Panc1 (cell line): ENCODE data around the gene PPARG.
A peak's percentile ranks its signal among the peaks of the same experiment; 100 is the strongest.

Experiments
- POLR2AphosphoS5 ChIP-seq: IDR thresholded peaks from 2 replicates; pipeline ENCODE4 v1.6.1; 2012; ENCODE audit warnings: mild to moderate bottlenecking, low read depth, low read length, moderate library complexity
- TF ChIP-seq, protein P1 (sequence below): fragments of 450-650 bp; IDR thresholded peaks from 2 replicates; pipeline ENCODE4 v1.5.1; 2017; ENCODE audit warnings: mild to moderate bottlenecking

DNA sequence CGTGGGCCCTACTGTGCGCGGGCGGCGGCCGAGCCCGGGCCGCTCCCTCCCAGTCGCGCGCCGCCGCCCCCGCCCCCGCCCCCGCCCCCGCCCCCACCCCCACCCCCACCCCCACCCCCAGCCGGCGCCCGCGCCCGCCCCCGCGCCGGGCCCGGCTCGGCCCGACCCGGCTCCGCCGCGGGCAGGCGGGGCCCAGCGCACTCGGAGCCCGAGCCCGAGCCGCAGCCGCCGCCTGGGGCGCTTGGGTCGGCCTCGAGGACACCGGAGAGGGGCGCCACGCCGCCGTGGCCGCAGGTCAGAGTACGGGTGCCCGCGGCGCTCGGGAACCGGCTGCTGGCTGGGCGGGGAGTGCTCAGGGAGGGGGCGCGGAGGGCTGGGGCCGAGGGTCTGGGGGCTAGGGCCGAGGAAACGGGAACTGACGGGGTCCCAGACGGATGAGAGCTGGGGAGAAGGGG is 1.1 kb upstream of the PPARG start:
- TF ChIP-seq, protein P1, sequence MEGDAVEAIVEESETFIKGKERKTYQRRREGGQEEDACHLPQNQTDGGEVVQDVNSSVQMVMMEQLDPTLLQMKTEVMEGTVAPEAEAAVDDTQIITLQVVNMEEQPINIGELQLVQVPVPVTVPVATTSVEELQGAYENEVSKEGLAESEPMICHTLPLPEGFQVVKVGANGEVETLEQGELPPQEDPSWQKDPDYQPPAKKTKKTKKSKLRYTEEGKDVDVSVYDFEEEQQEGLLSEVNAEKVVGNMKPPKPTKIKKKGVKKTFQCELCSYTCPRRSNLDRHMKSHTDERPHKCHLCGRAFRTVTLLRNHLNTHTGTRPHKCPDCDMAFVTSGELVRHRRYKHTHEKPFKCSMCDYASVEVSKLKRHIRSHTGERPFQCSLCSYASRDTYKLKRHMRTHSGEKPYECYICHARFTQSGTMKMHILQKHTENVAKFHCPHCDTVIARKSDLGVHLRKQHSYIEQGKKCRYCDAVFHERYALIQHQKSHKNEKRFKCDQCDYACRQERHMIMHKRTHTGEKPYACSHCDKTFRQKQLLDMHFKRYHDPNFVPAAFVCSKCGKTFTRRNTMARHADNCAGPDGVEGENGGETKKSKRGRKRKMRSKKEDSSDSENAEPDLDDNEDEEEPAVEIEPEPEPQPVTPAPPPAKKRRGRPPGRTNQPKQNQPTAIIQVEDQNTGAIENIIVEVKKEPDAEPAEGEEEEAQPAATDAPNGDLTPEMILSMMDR = peak; percentile 14; the same call in 1 of the 2 replicates
- TF ChIP-seq POLR2AphosphoS5 = no peak
